Measurements from ENCODE around the gene MZF1. TPM values are rescaled to one million over a fixed set of nuclear protein-coding genes. Genes with fewer than 3 reads are reported as not detected.

Gene MZF1
- total RNA-seq, 2 experiments from 2014 or later, result 21.0 to 21.1 TPM

DNA sequence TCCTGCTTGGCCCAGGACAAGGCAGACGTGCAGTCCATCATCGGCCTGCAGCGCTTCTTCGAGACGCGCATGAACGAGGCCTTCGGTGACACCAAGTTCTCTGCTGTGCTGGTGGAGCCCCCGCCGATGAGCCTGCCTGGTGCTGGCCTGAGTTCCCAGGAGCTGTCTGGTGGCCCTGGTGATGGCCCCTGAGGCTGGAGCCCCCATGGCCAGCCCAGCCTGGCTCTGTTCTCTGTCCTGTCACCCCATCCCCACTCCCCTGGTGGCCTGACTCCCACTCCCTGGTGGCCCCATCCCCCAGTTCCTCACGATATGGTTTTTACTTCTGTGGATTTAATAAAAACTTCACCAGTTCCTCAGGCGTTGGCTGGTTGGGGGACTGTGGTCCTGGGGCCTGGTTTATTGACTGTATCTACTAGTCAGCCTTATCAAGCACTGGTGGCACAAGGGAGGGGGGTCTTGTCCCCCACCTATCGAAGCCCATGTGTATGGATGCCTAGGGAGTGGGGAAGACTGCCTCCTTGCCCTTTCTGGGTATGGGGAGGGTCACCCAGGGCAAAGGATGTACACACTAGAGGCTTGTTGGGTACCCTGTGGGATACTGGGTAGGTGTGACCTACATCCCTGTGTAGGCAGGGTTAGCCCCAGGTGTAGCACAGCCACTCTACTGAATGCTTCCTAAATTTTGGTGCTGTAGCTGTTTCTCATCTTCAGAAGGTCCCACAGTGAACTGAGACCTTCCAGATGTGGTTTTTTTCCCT lies 22.6 kb downstream of the MZF1 start:
- ChIA-PET POLR2A (interaction anchor here (1.4 kb wide), 1 partner anchor 12 kb away, joined by 4 read pairs; no protein-coding TSS in a partner anchor), CTCF (no interaction called here)
- DNase-seq (peak in 1 of 14 experiments; percentile 9), ATAC-seq (ENCODE audit: poor library complexity) (no peak)
- Histone ChIP-seq H3K4me1 (ENCODE audit: insufficient read depth, low read length) (peaks cover 54% of the 10 kb centered on the region), H3K9me3 (ENCODE audit: control insufficient read depth in 1 of 2, insufficient read depth in 1 of 2, low read length in 2 of 2) (no peaks in the 10 kb centered on the region), H3K36me3 (ENCODE audit: insufficient read depth, low read length) (peaks cover 82% of the 10 kb centered on the region), H3K27me3 (ENCODE audit: control insufficient read depth in 1 of 2, insufficient read depth in 2 of 2, low read length in 2 of 2) (no peaks in the 10 kb centered on the region), H3K27ac (ENCODE audit: low read depth in 1 of 2, low read length in 2 of 2) (no peak overlapping the region), H3K4me3 (ENCODE audit: low read length) (no peak overlapping the region)
- H3K27ac Mint-ChIP-seq, result peak overlapping the region; percentile 12
- intact Hi-C loops (cut with DNase I, micrococcal nuclease), result no loop called here
- no peak for TF ChIP-seq CTCF (IDR thresholded peaks at IDR 0.05)
- peaks cover 47% of the 10 kb centered on the region for H3K4me1 Mint-ChIP-seq (ENCODE audit: low read depth)
- peak overlapping the region; percentile 3 for H3K4me3 Mint-ChIP-seq
- no peaks in the 10 kb centered on the region for H3K27me3 Mint-ChIP-seq
- H3K36me3 Mint-ChIP-seq (ENCODE audit: low read depth), result peaks cover 96% of the 10 kb centered on the region
- H3K9me3 Mint-ChIP-seq, result no peaks in the 10 kb centered on the region

- Histone ChIP-seq H3K36me3 (ENCODE audit: insufficient read depth, low read length) (peaks cover 83% of the 10 kb centered on the region), H3K27me3 (ENCODE audit: control insufficient read depth in 1 of 2, insufficient read depth in 2 of 2, low read length in 2 of 2) (no peaks in the 10 kb centered on the region), H3K4me1 (ENCODE audit: insufficient read depth, low read length) (peaks cover 53% of the 10 kb centered on the region), H3K27ac (ENCODE audit: low read depth in 1 of 2, low read length in 2 of 2) (no peak overlapping the region), H3K4me3 (ENCODE audit: low read length) (no peak overlapping the region), H3K9me3 (ENCODE audit: control insufficient read depth in 1 of 2, insufficient read depth in 1 of 2, low read length in 2 of 2) (no peaks in the 10 kb centered on the region)
- intact Hi-C loops (cut with DNase I, micrococcal nuclease), result no loop called here
- Mint-ChIP-seq H3K4me1 (ENCODE audit: low read depth) (peaks cover 47% of the 10 kb centered on the region), H3K4me3 (peak overlapping the region; percentile 54), H3K27me3 (no peaks in the 10 kb centered on the region), H3K9me3 (no peaks in the 10 kb centered on the region), H3K36me3 (ENCODE audit: low read depth) (peaks cover 96% of the 10 kb centered on the region), H3K27ac (no peak overlapping the region)
- ATAC-seq (ENCODE audit: poor library complexity) (no peak), DNase-seq (no peak)
- no peak for TF ChIP-seq CTCF (IDR thresholded peaks at IDR 0.05)
- POLR2A ChIA-PET, result no interaction called here
- CTCF ChIA-PET, result no interaction called here
Measured at GRCh38 chr19:58549664-58550361, 23.3 kb downstream of the MZF1 start.

DNA sequence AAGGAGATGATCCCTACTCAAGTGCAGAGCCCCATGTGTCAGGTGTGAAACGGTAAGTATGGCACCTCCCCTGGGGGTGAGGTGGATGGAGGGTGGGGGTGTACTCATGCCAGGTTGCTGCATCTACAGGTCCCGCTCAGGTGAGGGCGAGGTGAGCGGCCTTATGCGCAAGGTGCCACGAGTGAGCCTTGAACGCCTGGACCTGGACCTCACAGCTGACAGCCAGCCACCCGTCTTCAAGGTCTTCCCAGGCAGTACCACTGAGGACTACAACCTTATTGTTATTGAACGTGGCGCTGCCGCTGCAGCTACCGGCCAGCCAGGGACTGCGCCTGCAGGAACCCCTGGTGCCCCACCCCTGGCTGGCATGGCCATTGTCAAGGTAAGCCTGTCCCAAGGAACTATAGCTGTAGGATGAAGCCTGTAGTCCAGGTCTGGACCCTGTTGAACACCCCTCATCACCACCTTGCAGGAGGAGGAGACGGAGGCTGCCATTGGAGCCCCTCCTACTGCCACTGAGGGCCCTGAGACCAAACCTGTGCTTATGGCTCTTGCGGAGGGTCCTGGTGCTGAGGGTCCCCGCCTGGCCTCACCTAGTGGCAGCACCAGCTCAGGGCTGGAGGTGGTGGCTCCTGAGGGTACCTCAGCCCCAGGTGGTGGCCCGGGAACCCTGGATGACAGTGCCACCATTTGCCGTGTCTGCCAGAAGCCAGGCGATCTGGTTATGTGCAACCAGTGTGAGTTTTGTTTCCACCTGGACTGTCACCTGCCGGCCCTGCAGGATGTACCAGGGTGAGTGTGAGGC lies 24.1 kb downstream of the MZF1 start:
- DNase-seq (no peak), ATAC-seq (ENCODE audit: poor library complexity) (no peak)
- TF ChIP-seq CTCF (IDR thresholded peaks at IDR 0.05), result no peak
- intact Hi-C loops (cut with DNase I, micrococcal nuclease), result no loop called here
- no peak overlapping the region for H3K4me3 ChIP-seq (ENCODE audit: low read length)
- Mint-ChIP-seq H3K4me3 (no peak overlapping the region), H3K9me3 (no peaks in the 10 kb centered on the region), H3K4me1 (ENCODE audit: low read depth) (peaks cover 43% of the 10 kb centered on the region), H3K27ac (no peak overlapping the region), H3K36me3 (ENCODE audit: low read depth) (peaks cover 93% of the 10 kb centered on the region), H3K27me3 (no peaks in the 10 kb centered on the region)
- peaks cover 46% of the 10 kb centered on the region for H3K4me1 ChIP-seq (ENCODE audit: insufficient read depth, low read length)
- peaks cover 83% of the 10 kb centered on the region for H3K36me3 ChIP-seq (ENCODE audit: insufficient read depth, low read length)
- ChIA-PET CTCF (no interaction called here), POLR2A (interaction anchor here (0.7 kb wide), 1 partner anchor 12 kb away, joined by 3 read pairs; no protein-coding TSS in a partner anchor)
- H3K27me3 ChIP-seq (ENCODE audit: control insufficient read depth in 1 of 2, insufficient read depth in 2 of 2, low read length in 2 of 2), result no peaks in the 10 kb centered on the region
- H3K9me3 ChIP-seq (ENCODE audit: control insufficient read depth in 1 of 2, insufficient read depth in 1 of 2, low read length in 2 of 2), result no peaks in the 10 kb centered on the region
- no peak overlapping the region for H3K27ac ChIP-seq (ENCODE audit: low read depth in 1 of 2, low read length in 2 of 2)
